GM12801 (cell line): ENCODE results near the gene SLC24A3.

Experiments
- TF ChIP-seq, protein P1 (sequence below): IDR thresholded peaks from one replicate; pipeline ENCODE4 v1.5.1; 2011; ENCODE audit warnings: control low read depth; ENCODE audit not compliant: insufficient read length; ENCODE audit errors: extremely low read depth

Gene SLC24A3

GRCh38 chr20:19756761-19757486, 544.5 kb downstream of the SLC24A3 start:
- TF ChIP-seq, protein P1, sequence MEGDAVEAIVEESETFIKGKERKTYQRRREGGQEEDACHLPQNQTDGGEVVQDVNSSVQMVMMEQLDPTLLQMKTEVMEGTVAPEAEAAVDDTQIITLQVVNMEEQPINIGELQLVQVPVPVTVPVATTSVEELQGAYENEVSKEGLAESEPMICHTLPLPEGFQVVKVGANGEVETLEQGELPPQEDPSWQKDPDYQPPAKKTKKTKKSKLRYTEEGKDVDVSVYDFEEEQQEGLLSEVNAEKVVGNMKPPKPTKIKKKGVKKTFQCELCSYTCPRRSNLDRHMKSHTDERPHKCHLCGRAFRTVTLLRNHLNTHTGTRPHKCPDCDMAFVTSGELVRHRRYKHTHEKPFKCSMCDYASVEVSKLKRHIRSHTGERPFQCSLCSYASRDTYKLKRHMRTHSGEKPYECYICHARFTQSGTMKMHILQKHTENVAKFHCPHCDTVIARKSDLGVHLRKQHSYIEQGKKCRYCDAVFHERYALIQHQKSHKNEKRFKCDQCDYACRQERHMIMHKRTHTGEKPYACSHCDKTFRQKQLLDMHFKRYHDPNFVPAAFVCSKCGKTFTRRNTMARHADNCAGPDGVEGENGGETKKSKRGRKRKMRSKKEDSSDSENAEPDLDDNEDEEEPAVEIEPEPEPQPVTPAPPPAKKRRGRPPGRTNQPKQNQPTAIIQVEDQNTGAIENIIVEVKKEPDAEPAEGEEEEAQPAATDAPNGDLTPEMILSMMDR: no peak

GRCh38 chr20:19757487-19758132, 545.2 kb downstream of the SLC24A3 start:
- TF ChIP-seq, protein P1: no peak

GRCh38 chr20:19758133-19758500, 545.7 kb downstream of the SLC24A3 start, which contains the start of gene RIN2:
RIN2 (plus strand) TSS chr20:19758258; CDS start chr20:19889602, 131,344 bp downstream.
- TF ChIP-seq, protein P1: no peak

DNA sequence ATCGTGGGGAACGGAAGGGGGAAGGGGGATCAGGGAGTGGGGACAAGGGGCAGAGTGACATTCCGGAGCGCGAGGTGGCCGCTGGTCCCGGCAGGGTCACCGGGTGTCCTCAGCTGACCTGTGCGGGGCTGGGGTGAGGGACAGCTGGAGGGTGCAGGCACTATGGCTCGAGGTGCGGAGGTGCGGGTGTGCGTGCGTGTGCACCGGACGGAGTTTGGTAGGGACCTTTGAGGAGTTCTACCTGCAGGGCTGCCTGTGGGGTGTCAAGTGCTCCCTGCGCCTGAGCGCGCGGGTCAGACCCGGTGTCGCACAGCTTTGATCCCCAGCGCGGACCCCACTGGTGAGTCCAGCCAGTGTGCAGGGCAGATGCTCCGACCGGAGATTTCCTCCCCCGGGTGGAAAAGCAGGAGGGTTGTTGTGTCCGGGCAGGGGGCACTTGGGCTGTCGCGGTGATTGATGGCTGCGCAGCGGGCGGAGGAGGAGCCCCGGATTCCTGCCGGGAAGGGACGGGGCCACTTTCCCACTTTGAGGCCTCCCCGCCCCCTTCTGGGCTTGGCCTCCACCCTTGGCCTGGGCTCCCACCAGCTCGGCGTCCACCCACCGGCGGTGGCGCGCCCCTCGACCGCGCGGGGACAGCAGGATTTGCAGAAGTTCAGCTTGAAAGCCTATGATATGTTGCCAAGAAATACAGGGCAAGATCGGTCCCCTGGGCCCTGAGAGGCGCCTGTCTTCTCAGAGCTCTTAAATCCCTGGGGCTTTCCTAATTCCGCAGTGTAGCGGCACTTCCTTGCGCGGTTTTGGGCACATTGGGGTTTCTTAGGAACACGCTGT, 546.3 kb downstream of the SLC24A3 start:
- TF ChIP-seq, protein P1: no peak

- TF ChIP-seq, protein P1: no peak
Observed at GRCh38 chr20:19760371-19760721, 547.9 kb downstream of the SLC24A3 start.

DNA sequence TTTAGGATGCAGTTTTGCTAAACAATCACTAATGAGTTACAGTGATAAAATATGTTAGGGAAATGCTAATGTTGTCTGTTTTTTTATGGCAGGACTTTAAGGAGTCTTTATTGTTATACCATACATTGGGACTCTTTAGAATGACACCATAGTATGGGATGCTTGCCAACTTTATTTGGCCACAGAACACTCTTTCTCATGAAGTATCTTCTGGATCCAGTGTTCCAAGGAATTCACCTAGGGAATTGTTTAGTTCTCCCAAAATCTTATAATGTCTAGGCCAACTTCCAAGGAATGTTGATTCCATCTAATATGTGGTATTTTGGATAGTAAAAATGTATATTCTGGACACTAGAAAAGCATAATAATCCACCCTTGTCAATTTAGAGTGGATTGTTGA, 548.9 kb downstream of the SLC24A3 start:
- TF ChIP-seq, protein P1: no peak

GRCh38 chr20:19761841-19762240, 549.4 kb downstream of the SLC24A3 start:
- TF ChIP-seq, protein P1: no peak
